ENCODE data around the gene LIN9. TPM values are rescaled to one million over a fixed set of nuclear protein-coding genes. Genes with fewer than 3 reads are reported as not detected.
A peak's percentile ranks its signal among the peaks of the same experiment; 100 is the strongest.

The LIN9 gene
- total and polyA plus RNA-seq, 7 donors = 2.4 to 5.4 (median 3.1) TPM

- H3K4me3 ChIP-seq = no peak overlapping the region
- DNase-seq = no peak
- H3K9me3 ChIP-seq = no peaks in the 10 kb centered on the region
- no peaks in the 10 kb centered on the region for H3K27me3 ChIP-seq
- TF ChIP-seq POLR2AphosphoS5 (IDR thresholded peaks at IDR 0.05) (no peak), POLR2A (IDR thresholded peaks at IDR 0.05) (no peak), EP300 (IDR thresholded peaks at IDR 0.05) (no peak), CTCF (IDR thresholded peaks at IDR 0.05) (no peak)
- 77 to 79% methylated on average over 15 of the region's 15 CpGs for WGBS, 2 donors
- peaks cover 0 to 35% (median 29%) of the 10 kb centered on the region in 4 donors for H3K4me1 ChIP-seq
- H3K36me3 ChIP-seq = peaks cover 0 to 15% (median 8%) of the 10 kb centered on the region in 4 donors
- peak overlapping the region in 3 of 4 donors; percentile 38 to 56 (median 44) for H3K27ac ChIP-seq
- intact Hi-C loops (cut with DNase I) = no loop called here
Measured at GRCh38 chr1:226353698-226354525, 44.9 kb upstream of the LIN9 start.

- Histone ChIP-seq H3K27me3 (no peaks in the 10 kb centered on the region), H3K36me3 (no peaks in the 10 kb centered on the region), H3K9me3 (no peaks in the 10 kb centered on the region), H3K4me1 (peaks cover 0 to 32% (median 27%) of the 10 kb centered on the region in 4 donors), H3K27ac (no peak overlapping the region), H3K4me3 (no peak overlapping the region)
- TF ChIP-seq CTCF (IDR thresholded peaks at IDR 0.05) (no peak), EP300 (IDR thresholded peaks at IDR 0.05) (no peak), POLR2AphosphoS5 (IDR thresholded peaks at IDR 0.05) (no peak), POLR2A (IDR thresholded peaks at IDR 0.05) (no peak)
- WGBS, 2 donors = 88 to 89% methylated on average over 3 of the region's 3 CpGs
- no peak for DNase-seq
- intact Hi-C loops (cut with DNase I) = no loop called here
Measured at GRCh38 chr1:226351709-226352108, 42.7 kb upstream of the LIN9 start.

- H3K27me3 ChIP-seq = no peaks in the 10 kb centered on the region
- intact Hi-C loops (cut with DNase I) = no loop called here
- no peaks in the 10 kb centered on the region for H3K36me3 ChIP-seq
- no peak overlapping the region for H3K4me3 ChIP-seq
- no peaks in the 10 kb centered on the region for H3K9me3 ChIP-seq
- TF ChIP-seq CTCF (IDR thresholded peaks at IDR 0.05) (no peak), POLR2A (IDR thresholded peaks at IDR 0.05) (no peak), EP300 (IDR thresholded peaks at IDR 0.05) (no peak), POLR2AphosphoS5 (IDR thresholded peaks at IDR 0.05) (no peak)
- 23 to 49% methylated on average over 9 of the region's 9 CpGs for WGBS, 2 donors
- no peak overlapping the region for H3K27ac ChIP-seq
- H3K4me1 ChIP-seq = peaks cover 0 to 22% (median 18%) of the 10 kb centered on the region in 4 donors
- DNase-seq = no peak
Measured at GRCh38 chr1:226350519-226350865, 41.5 kb upstream of the LIN9 start.

- no peak for TF ChIP-seq POLR2A (IDR thresholded peaks at IDR 0.05)
- no peak for TF ChIP-seq CTCF (IDR thresholded peaks at IDR 0.05)
- no peak for TF ChIP-seq POLR2AphosphoS5 (IDR thresholded peaks at IDR 0.05)
- no peak for TF ChIP-seq EP300 (IDR thresholded peaks at IDR 0.05)
- DNase-seq = no peak
- Histone ChIP-seq H3K36me3 (no peaks in the 10 kb centered on the region), H3K4me1 (peaks cover 0 to 22% (median 18%) of the 10 kb centered on the region in 4 donors), H3K4me3 (no peak overlapping the region), H3K27me3 (no peaks in the 10 kb centered on the region), H3K9me3 (no peaks in the 10 kb centered on the region), H3K27ac (no peak overlapping the region)
- 20 to 33% methylated on average over 18 of the region's 18 CpGs for WGBS, 2 donors
- intact Hi-C loops (cut with DNase I) = no loop called here
Measured at GRCh38 chr1:226349801-226350518, 41.0 kb upstream of the LIN9 start.

Data from sigmoid colon (tissue), 7 donors.